ENCODE measurements around the gene SERPINB12. TPM values are rescaled to one million over a fixed set of nuclear protein-coding genes. Genes with fewer than 3 reads are reported as not detected.

Gene SERPINB12
- polyA plus RNA-seq: not detected in 2 replicates

DNA sequence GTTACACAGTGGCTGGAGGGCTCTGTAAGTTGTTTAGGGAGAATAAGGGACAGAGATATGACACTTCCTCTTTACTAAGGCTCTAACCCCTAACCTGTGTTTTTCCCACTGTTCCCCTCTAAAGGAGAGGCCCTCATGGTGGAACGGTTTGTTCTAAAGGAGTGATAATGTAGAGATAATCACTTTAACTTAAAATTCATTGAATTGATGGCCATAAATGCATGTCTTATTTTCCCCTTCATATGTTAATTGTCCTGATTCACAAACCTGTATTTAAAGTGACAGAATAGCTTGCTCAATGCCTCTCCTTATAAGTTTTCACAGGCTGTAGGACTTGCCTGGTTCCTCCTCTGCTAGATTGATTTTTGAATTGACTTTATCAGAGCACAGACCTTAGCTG lies at the start of gene SERPINB12:
SERPINB12 (plus strand) TSS at position 301 of the 400 bp plus-strand sequence. CDS start 13,791 bp downstream, outside the sequence.

DNA sequence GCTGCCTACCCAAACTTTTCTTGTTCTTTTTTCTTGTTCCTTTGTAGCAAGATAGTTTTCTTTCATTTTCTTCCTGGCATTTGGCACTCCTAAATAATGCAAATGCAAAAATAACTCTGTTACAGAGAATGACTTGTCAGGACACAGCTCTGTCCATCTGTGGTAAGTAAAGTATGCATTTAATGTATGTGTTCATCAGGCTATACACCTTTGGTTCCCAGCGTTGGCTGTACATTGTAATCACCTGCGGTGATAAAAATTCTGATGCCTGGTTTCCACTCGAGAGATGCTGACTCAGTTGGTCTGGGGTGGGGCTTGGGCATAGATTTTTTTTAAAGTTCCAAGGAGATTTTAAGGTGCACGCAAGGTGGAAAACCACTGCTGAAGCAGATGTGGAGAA lies 44.8 kb downstream of the SERPINB12 start, which contains the start of gene SERPINB13:
SERPINB13 (plus strand) TSS at position 378 of the 400 bp plus-strand sequence. CDS start 1,325 bp downstream, outside the sequence.

Other genes starting within 250 kb of the SERPINB12 start
- gene BCL2, start 222.6 kb upstream of the SERPINB12 start, polyA plus RNA-seq: 1.5 and 1.8 TPM in 2 replicates
- 56.2 and 84.2 TPM in 2 replicates for gene KDSR, start 175.2 kb upstream of the SERPINB12 start, polyA plus RNA-seq
- 54.3 and 55.8 TPM in 2 replicates for gene VPS4B, start 119.9 kb upstream of the SERPINB12 start, polyA plus RNA-seq
- not detected in 2 replicates for gene SERPINB5, start 65.4 kb upstream of the SERPINB12 start, polyA plus RNA-seq
- not detected in 2 replicates for gene SERPINB13, start 45.0 kb downstream of the SERPINB12 start, polyA plus RNA-seq
- gene SERPINB4, start 101.9 kb downstream of the SERPINB12 start, polyA plus RNA-seq: 0.55 TPM in 1 of 2 replicates, not detected in the other
- gene SERPINB3, start 119.5 kb downstream of the SERPINB12 start, polyA plus RNA-seq: not detected in 2 replicates
- gene SERPINB11, start 160.6 kb downstream of the SERPINB12 start, polyA plus RNA-seq: 1.2 TPM in 1 of 2 replicates, not detected in the other
- gene SERPINB7, start 233.0 kb downstream of the SERPINB12 start, polyA plus RNA-seq: not detected in 2 replicates